GM12892 (cell line): Measurements from ENCODE around the gene LDLRAD3.

Source experiments
- POLR2A ChIP-seq: IDR thresholded peaks from 2 replicates; pipeline ENCODE4 v1.6.1; 2011; ENCODE audit warnings: low read depth, low read length, control low read depth
- POLR2AphosphoS5 ChIP-seq: IDR thresholded peaks from 2 replicates; pipeline ENCODE4 v1.6.1; 2011; ENCODE audit warnings: low read depth, low read length, control low read depth
- TAF1 ChIP-seq: IDR thresholded peaks from 2 replicates; pipeline ENCODE4 v1.6.1; 2011; ENCODE audit warnings: low read depth, mild to moderate bottlenecking, control low read depth, low read length, borderline replicate concordance

- TF ChIP-seq POLR2AphosphoS5, result no peak
- TF ChIP-seq TAF1, result no peak
- TF ChIP-seq POLR2A, result no peak
These were observed 272.3 kb downstream of the LDLRAD3 start for GRCh38 chr11:36216061-36216615.
